GM23338 (cell line): Measurements from ENCODE around the gene MAST4. TPM values are rescaled to one million over a fixed set of nuclear protein-coding genes. Genes with fewer than 3 reads are reported as not detected.

Experiments
- ATAC-seq: fragments of 200-7000 bp; cut with Tn5 transposase; 3 replicates; pipeline ENCODE4 v1.9.1; 2020
- DNase-seq: peaks from one replicate; pipeline ENCODE4 v3.0.0-alpha.2; 2015; ENCODE audit warnings: low spot score
- H2AFZ ChIP-seq: fragments of 200-600 bp; sonication (generic); 2 replicates; pipeline ENCODE4 v1.8.0; 2016; ENCODE audit warnings: antibody characterized with exemption, mild to moderate bottlenecking, moderate library complexity
- H3F3A ChIP-seq: fragments of 200-600 bp; sonication (generic); replicated peaks from 2 replicates; pipeline ENCODE4 v1.8.0; 2017; ENCODE audit warnings: antibody characterized with exemption, mixed run types, low read depth
- H3K27ac ChIP-seq: fragments of 200-600 bp; sonication (generic); 2 replicates; pipeline ENCODE4 v1.6.1; 2016; ENCODE audit warnings: low read depth
- H3K27me3 ChIP-seq: fragments of 200-600 bp; sonication (generic); 2 replicates; pipeline ENCODE4 v1.8.0; 2016; ENCODE audit warnings: mild to moderate bottlenecking, mixed run types, moderate library complexity; ENCODE audit not compliant: insufficient read depth
- H3K36me3 ChIP-seq: fragments of 200-600 bp; sonication (generic); 2 replicates; pipeline ENCODE4 v1.8.0; 2016; ENCODE audit warnings: mild to moderate bottlenecking; ENCODE audit not compliant: insufficient read depth
- H3K4me1 ChIP-seq: fragments of 200-600 bp; sonication (generic); 2 replicates; pipeline ENCODE4 v1.8.0; 2016; ENCODE audit warnings: mild to moderate bottlenecking, moderate library complexity; ENCODE audit not compliant: insufficient read depth
- H3K4me2 ChIP-seq: fragments of 200-600 bp; sonication (generic); 2 replicates; pipeline ENCODE4 v1.7.1; 2017; ENCODE audit warnings: mixed run types
- H3K4me3 ChIP-seq: fragments of 200-600 bp; sonication (generic); 2 replicates; pipeline ENCODE4 v1.6.1; 2016; ENCODE audit warnings: mixed run types
- H3K79me2 ChIP-seq: fragments of 200-600 bp; sonication (generic); replicated peaks from 2 replicates; pipeline ENCODE4 v1.8.0; 2017; ENCODE audit warnings: mild to moderate bottlenecking; ENCODE audit not compliant: insufficient read depth
- H3K9me2 ChIP-seq: fragments of 200-600 bp; sonication (generic); 2 replicates; pipeline ENCODE4 v1.8.0; 2017; ENCODE audit not compliant: insufficient read depth
- H4K20me1 ChIP-seq: fragments of 200-600 bp; sonication (generic); replicated peaks from 2 replicates; pipeline ENCODE4 v1.8.0; 2017; ENCODE audit warnings: mild to moderate bottlenecking; ENCODE audit not compliant: insufficient read depth
- H3K27ac Mint-ChIP-seq: 2 replicates; pipeline ENCODE4 v1.8.0; 2020; ENCODE audit warnings: inconsistent platforms, mild to moderate bottlenecking, moderate library complexity, mixed read lengths
- H3K27me3 Mint-ChIP-seq: 3 replicates; pipeline ENCODE4 v1.8.0; 2022; ENCODE audit warnings: low read depth, mild to moderate bottlenecking, moderate library complexity, mixed read lengths, inconsistent platforms; ENCODE audit not compliant: insufficient read depth, poor library complexity
- H3K36me3 Mint-ChIP-seq: 3 replicates; pipeline ENCODE4 v1.8.0; 2021; ENCODE audit warnings: low read depth, mild to moderate bottlenecking, inconsistent platforms, moderate library complexity, mixed read lengths
- H3K4me1 Mint-ChIP-seq: 3 replicates; pipeline ENCODE4 v1.8.0; 2020; ENCODE audit warnings: mild to moderate bottlenecking, inconsistent platforms, mixed read lengths
- H3K4me3 Mint-ChIP-seq: 3 replicates; pipeline ENCODE4 v1.8.0; 2021; ENCODE audit warnings: moderate library complexity, mild to moderate bottlenecking, inconsistent platforms, mixed read lengths
- H3K9me3 Mint-ChIP-seq: 3 replicates; pipeline ENCODE4 v1.8.0; 2020; ENCODE audit warnings: moderate library complexity, mild to moderate bottlenecking, inconsistent platforms, mixed read lengths
- CTCF ChIP-seq, 2 experiments: fragments of 200-600 bp in 1 of 2; sonication (generic) in 1 of 2; conservative IDR thresholded peaks; 2 replicates each; pipeline versions ENCODE4 v1.5.1 to v1.6.1; 2016 to 2017; ENCODE audit warnings: antibody characterized with exemption in 2 of 2, low read depth in 2 of 2, mild to moderate bottlenecking in 2 of 2, moderate library complexity in 1 of 2
- EZH2 ChIP-seq: fragments of 200-600 bp; sonication (generic); IDR thresholded peaks from one replicate; pipeline ENCODE4 v1.8.0; 2017; ENCODE audit warnings: antibody characterized with exemption, mild to moderate bottlenecking, low read depth; ENCODE audit not compliant: unreplicated experiment
- NANOG ChIP-seq: IDR thresholded peaks from 2 replicates; pipeline ENCODE4 v1.6.1; 2016; ENCODE audit warnings: antibody characterized with exemption, borderline replicate concordance
- POLR2AphosphoS5 ChIP-seq: IDR thresholded peaks from 2 replicates; pipeline ENCODE4 v1.6.1; 2016; ENCODE audit warnings: antibody characterized with exemption, low read depth
- STAT1 ChIP-seq: IDR thresholded peaks from one replicate; pipeline ENCODE4 v1.6.1; 2016; ENCODE audit warnings: antibody characterized with exemption; ENCODE audit not compliant: unreplicated experiment
- ZNF331 ChIP-seq: fragments of 250-450 bp; sonication (Bioruptor Pico); IDR thresholded peaks from 2 replicates; pipeline ENCODE4 v1.5.0; 2020; ENCODE audit warnings: low read depth, mild to moderate bottlenecking, moderate library complexity
- polyA plus RNA-seq: library from polyadenylated mRNA; unstranded; fragments of >200 nt; fragmentation: Nextera tagmentation; extraction: Ambion mirVana; gene quantifications from 2 replicates; pipeline ENCODE4 v1.2.1, GENCODE V29; 2016
- total RNA-seq: library from RNA; depleted of rRNA; stranded (reverse); fragments of >200 nt; shearing (Covaris generic); gene quantifications from 2 replicates; pipeline ENCODE4 v1.2.3, GENCODE V29; 2014
- TF ChIP-seq, protein P1 (sequence below): fragments of 250-450 bp; sonication (Bioruptor Pico); IDR thresholded peaks from 2 replicates; pipeline ENCODE4 v1.5.0; 2020; ENCODE audit warnings: mild to moderate bottlenecking, moderate library complexity

The MAST4 gene
- total and polyA plus RNA-seq, 2 experiments from 2014 or later: 3.6 to 8.5 TPM

- TF ChIP-seq NANOG (no peak), POLR2AphosphoS5 (no peak), CTCF (conservative IDR thresholded peaks at IDR 0.05; ENCODE audit: low read depth in 2 of 2) (no peak), STAT1 (no peak), EZH2 (no peak)
Measured at GRCh38 chr5:66642538-66642937, 46.3 kb downstream of the MAST4 start (continued).

- Histone ChIP-seq H3K4me2 (no peak overlapping the region), H3K27ac (no peak overlapping the region)
- H3K4me3 Mint-ChIP-seq: no peak overlapping the region
Measured at GRCh38 chr5:66643387-66643786, 47.2 kb downstream of the MAST4 start.

More at GRCh38 chr5:66643387-66643786, 47.2 kb downstream of the MAST4 start:
- Histone ChIP-seq H3K79me2 (no peaks in the 10 kb centered on the region), H2AFZ (no peak overlapping the region), H3K4me3 (no peak overlapping the region), H3K4me1 (peaks cover 14% of the 10 kb centered on the region), H3F3A (no peaks in the 10 kb centered on the region), H3K27me3 (no peaks in the 10 kb centered on the region), H3K36me3 (no peaks in the 10 kb centered on the region), H4K20me1 (no peaks in the 10 kb centered on the region), H3K9me2 (no peaks in the 10 kb centered on the region)
- Mint-ChIP-seq H3K27me3 (no peaks in the 10 kb centered on the region), H3K4me1 (peaks cover 17% of the 10 kb centered on the region), H3K36me3 (no peaks in the 10 kb centered on the region), H3K27ac (peak overlapping the region; percentile 72; the same call in 1 of the 2 replicates), H3K9me3 (no peaks in the 10 kb centered on the region)
- TF ChIP-seq, protein P1, sequence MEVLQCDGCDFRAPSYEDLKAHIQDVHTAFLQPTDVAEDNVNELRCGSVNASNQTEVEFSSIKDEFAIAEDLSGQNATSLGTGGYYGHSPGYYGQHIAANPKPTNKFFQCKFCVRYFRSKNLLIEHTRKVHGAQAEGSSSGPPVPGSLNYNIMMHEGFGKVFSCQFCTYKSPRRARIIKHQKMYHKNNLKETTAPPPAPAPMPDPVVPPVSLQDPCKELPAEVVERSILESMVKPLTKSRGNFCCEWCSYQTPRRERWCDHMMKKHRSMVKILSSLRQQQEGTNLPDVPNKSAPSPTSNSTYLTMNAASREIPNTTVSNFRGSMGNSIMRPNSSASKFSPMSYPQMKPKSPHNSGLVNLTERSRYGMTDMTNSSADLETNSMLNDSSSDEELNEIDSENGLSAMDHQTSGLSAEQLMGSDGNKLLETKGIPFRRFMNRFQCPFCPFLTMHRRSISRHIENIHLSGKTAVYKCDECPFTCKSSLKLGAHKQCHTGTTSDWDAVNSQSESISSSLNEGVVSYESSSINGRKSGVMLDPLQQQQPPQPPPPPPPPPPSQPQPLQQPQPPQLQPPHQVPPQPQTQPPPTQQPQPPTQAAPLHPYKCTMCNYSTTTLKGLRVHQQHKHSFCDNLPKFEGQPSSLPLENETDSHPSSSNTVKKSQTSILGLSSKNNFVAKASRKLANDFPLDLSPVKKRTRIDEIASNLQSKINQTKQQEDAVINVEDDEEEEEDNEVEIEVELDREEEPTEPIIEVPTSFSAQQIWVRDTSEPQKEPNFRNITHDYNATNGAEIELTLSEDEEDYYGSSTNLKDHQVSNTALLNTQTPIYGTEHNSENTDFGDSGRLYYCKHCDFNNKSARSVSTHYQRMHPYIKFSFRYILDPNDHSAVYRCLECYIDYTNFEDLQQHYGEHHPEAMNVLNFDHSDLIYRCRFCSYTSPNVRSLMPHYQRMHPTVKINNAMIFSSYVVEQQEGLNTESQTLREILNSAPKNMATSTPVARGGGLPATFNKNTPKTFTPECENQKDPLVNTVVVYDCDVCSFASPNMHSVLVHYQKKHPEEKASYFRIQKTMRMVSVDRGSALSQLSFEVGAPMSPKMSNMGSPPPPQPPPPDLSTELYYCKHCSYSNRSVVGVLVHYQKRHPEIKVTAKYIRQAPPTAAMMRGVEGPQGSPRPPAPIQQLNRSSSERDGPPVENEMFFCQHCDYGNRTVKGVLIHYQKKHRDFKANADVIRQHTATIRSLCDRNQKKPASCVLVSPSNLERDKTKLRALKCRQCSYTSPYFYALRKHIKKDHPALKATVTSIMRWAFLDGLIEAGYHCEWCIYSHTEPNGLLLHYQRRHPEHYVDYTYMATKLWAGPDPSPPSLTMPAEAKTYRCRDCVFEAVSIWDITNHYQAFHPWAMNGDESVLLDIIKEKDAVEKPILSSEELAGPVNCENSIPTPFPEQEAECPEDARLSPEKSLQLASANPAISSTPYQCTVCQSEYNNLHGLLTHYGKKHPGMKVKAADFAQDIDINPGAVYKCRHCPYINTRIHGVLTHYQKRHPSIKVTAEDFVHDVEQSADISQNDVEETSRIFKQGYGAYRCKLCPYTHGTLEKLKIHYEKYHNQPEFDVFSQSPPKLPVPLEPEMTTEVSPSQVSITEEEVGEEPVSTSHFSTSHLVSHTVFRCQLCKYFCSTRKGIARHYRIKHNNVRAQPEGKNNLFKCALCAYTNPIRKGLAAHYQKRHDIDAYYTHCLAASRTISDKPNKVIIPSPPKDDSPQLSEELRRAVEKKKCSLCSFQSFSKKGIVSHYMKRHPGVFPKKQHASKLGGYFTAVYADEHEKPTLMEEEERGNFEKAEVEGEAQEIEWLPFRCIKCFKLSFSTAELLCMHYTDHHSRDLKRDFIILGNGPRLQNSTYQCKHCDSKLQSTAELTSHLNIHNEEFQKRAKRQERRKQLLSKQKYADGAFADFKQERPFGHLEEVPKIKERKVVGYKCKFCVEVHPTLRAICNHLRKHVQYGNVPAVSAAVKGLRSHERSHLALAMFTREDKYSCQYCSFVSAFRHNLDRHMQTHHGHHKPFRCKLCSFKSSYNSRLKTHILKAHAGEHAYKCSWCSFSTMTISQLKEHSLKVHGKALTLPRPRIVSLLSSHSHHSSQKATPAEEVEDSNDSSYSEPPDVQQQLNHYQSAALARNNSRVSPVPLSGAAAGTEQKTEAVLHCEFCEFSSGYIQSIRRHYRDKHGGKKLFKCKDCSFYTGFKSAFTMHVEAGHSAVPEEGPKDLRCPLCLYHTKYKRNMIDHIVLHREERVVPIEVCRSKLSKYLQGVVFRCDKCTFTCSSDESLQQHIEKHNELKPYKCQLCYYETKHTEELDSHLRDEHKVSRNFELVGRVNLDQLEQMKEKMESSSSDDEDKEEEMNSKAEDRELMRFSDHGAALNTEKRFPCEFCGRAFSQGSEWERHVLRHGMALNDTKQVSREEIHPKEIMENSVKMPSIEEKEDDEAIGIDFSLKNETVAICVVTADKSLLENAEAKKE (CRISPR knock-in tag): no peak
- no peak for TF ChIP-seq ZNF331 (CRISPR knock-in tag)
- ATAC-seq (no peak), DNase-seq (no peak)
